Activated CD4-positive, alpha-beta memory T cell treated with anti-CD3 and anti-CD28 coated beads for 36 hours (primary cell): ENCODE results near the gene ZNF598. TPM values are rescaled to one million over a fixed set of nuclear protein-coding genes. Genes with fewer than 3 reads are reported as not detected.
"Not testable (repeated sequence)": the region's sequence is repeated elsewhere in the genome, so short reads cannot be mapped to it uniquely, and the experiment has no call there.

ENCODE experiments used
- CTCF ChIA-PET: fragments of 350-600 bp; sonication (Branson Sonifier 250); formaldehyde crosslinking; loops from one replicate; lab custom pipeline; 2021; ENCODE audit warnings: antibody characterized with exemption, inconsistent platforms; lab: Charles Lee
- POLR2A ChIA-PET: fragments of 350-600 bp; sonication (Branson Sonifier 250); formaldehyde crosslinking; loops from one replicate; lab custom pipeline; 2021; ENCODE audit warnings: antibody characterized with exemption; lab: Charles Lee
- DNase-seq: peaks from one replicate; pipeline ENCODE4 v3.0.0-alpha.2; 2020
- H3K27ac Mint-ChIP-seq: one replicate; pipeline ENCODE4 v1.8.0; 2021; ENCODE audit warnings: mixed read lengths
- H3K27me3 Mint-ChIP-seq: one replicate; pipeline ENCODE4 v1.8.0; 2021; ENCODE audit warnings: mixed read lengths
- H3K36me3 Mint-ChIP-seq: one replicate; pipeline ENCODE4 v1.8.0; 2021; ENCODE audit warnings: mixed read lengths
- H3K4me1 Mint-ChIP-seq: one replicate; pipeline ENCODE4 v1.8.0; 2021; ENCODE audit warnings: low read depth, mixed read lengths
- H3K4me3 Mint-ChIP-seq: one replicate; pipeline ENCODE4 v1.8.0; 2021; ENCODE audit warnings: mild to moderate bottlenecking, mixed read lengths
- H3K9me3 Mint-ChIP-seq: one replicate; pipeline ENCODE4 v1.8.0; 2021; ENCODE audit warnings: mixed read lengths
- intact Hi-C: fragments of 100-400 bp; cut with micrococcal nuclease; formaldehyde crosslinking; loops from one replicate; pipeline ENCODE4 v1.15.1; 2023
- total RNA-seq, 2 experiments: library from RNA; stranded (reverse); gene quantifications; one replicate each; pipeline ENCODE4 v1.2.3, GENCODE V29; 2021

The ZNF598 gene
- total RNA-seq, 2 experiments from 2014 or later: 67.2 to 67.6 TPM

DNA sequence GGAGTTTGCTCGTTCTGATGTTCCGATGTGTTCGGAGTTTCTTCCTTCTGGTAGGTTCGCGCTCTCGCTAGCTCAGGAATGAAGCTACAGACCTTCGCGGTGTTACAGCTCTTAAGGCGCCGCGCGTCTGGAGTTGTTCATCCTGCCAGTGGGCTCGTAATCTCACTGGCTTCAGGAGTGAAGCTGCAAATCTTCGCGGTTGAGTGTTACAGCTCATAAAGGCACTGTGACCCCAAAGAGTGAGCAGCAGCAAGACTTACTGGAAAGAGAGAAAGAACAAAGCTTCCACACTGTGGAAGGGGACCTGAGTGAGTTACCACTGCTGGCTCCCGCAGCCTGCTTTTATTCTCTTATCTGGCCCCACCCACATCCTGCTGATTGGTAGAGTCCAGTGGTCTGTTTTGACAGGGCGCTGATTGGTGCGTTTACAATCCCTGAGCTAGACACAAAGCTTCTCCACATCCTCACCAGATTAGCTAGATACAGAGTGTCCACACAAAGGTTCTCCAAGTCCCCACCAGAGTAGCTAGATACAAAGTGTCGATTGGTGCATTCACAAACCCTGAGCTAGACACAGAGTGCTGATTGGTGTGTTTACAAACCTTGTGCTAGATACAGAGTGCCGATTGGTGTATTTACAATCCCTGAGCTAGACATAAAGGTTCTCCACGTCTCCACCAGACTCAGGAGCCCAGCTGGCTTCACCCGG is 52.0 kb downstream of the ZNF598 start:
- H3K27me3 Mint-ChIP-seq, DNase-seq, intact Hi-C loops, H3K27ac Mint-ChIP-seq, CTCF ChIA-PET, H3K9me3 Mint-ChIP-seq, H3K4me3 Mint-ChIP-seq: not testable (repeated sequence)
- Mint-ChIP-seq H3K4me1 (peaks cover 29% of the 10 kb centered on the region), H3K36me3 (peaks cover 21% of the 10 kb centered on the region)
- POLR2A ChIA-PET: interaction anchor here (0.7 to 0.8 kb wide), 2 partner anchors 11 to 175 kb away, joined by 3 to 4 read pairs; partner anchors contain the start of genes NUBP2 and SPSB3

DNA sequence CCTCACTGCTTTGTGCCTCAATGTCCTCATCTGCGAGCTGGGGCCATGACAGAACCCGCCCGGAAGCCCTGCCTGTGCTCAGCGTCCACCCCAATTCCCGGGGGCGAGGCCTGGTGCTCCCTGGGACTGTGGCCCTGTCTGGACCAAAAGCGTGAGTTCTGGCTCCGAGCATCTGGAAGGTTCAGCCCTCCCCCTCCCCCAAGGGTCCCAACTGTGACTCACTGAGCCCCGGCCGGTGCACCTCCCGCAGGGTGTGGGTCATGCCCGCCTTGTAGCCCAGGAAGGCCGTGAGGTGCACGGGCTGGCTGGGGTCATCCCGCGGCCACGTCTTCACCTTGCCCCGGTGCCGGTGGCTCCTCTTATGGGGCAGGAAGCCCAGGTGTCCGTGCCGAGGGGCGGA is 55.9 kb downstream of the ZNF598 start:
- intact Hi-C loops: no loop called here
- no peak overlapping the region for H3K27ac Mint-ChIP-seq
- H3K9me3 Mint-ChIP-seq: no peaks in the 10 kb centered on the region
- H3K36me3 Mint-ChIP-seq: no peaks in the 10 kb centered on the region
- H3K27me3 Mint-ChIP-seq: peaks cover 1% of the 10 kb centered on the region
- H3K4me3 Mint-ChIP-seq: no peak overlapping the region
- H3K4me1 Mint-ChIP-seq: peaks cover 3% of the 10 kb centered on the region
- POLR2A ChIA-PET: interaction anchor here (3.6 kb wide), 1 partner anchor 11 kb away, joined by 12 read pairs; the partner anchor contains the start of gene RPS2
- CTCF ChIA-PET: no interaction called here
- DNase-seq: no peak

DNA sequence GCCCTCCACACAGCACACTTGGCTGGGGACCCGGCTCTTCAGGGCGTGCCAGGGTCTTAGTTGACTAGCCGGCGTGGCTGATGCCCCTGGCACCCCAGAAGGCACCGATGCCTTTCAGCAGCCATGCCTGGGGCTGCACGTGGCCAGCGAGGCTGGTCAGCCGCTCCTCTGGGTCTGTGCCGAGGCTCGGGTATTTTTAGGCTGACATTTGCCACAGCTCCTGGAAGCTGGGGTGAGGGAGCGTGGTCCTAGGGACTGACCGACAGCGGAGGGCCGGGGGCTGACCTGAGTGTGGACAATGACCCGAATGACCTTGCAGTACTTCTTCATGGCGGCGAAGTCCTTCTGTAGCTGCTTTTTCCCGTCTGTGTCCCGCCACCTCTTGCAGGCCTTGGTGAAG is 59.1 kb downstream of the ZNF598 start:
- CTCF ChIA-PET: no interaction called here

DNA sequence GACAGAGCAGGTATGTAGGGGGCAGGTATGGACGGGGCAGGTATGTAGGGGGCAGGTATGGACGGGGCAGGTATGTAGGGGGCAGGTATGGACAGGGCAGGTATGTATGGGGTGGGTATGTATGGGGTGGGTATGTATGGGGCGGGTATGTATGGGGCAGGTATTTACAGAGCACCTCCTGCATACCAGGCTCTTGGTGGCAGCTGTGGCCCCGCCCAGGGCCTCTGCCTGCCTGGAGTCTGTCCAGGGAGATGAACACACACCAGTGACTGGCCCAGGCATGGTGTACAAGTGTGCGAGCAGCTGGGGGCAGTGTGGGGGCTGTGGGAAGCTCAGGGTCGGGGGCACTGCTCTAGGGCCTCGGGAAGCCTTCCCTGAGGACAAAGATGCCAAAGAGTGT is 59.6 kb downstream of the ZNF598 start:
- POLR2A ChIA-PET: interaction anchor here (3.6 kb wide), 1 partner anchor 15 kb away, joined by 12 read pairs; the partner anchor contains the start of gene RPS2

More for the DNA sequence above, 59.1 kb downstream of the ZNF598 start:
- no peaks in the 10 kb centered on the region for H3K27me3 Mint-ChIP-seq
- H3K9me3 Mint-ChIP-seq: no peaks in the 10 kb centered on the region
- intact Hi-C loops: no loop called here
- no peak for DNase-seq
- no peaks in the 10 kb centered on the region for H3K36me3 Mint-ChIP-seq
- POLR2A ChIA-PET: interaction anchor here (3.6 kb wide), 1 partner anchor 14 kb away, joined by 12 read pairs; the partner anchor contains the start of gene RPS2
- H3K27ac Mint-ChIP-seq: no peak overlapping the region
- peaks cover 3% of the 10 kb centered on the region for H3K4me1 Mint-ChIP-seq
- H3K4me3 Mint-ChIP-seq: no peak overlapping the region

DNA sequence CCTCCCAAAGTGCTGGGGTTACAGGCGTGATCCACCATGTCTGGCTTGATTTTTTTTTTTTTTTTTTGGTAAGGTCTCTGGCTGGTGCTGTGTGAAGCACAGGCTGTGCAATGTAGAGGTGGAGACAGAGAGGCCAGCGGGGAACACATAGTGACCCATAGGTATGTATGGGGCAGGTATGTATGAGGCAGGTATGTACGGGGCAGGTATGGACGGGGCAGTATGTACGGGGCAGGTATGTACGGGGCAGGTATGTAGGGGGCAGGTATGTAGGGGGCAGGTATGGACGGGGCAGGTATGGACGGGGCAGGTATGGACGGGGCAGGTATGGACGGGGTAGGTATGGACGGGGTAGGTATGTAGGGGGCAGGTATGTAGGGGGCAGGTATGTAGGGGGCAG is 60.1 kb downstream of the ZNF598 start:
- H3K27ac Mint-ChIP-seq: no peak overlapping the region
- ChIA-PET POLR2A (no interaction called here), CTCF (no interaction called here)
- H3K36me3 Mint-ChIP-seq: no peaks in the 10 kb centered on the region
- H3K4me3 Mint-ChIP-seq: no peak overlapping the region
- DNase-seq: no peak
- no peaks in the 10 kb centered on the region for H3K27me3 Mint-ChIP-seq
- peaks cover 6% of the 10 kb centered on the region for H3K4me1 Mint-ChIP-seq
- intact Hi-C loops: no loop called here
- H3K9me3 Mint-ChIP-seq: no peaks in the 10 kb centered on the region

More for the DNA sequence above, 59.6 kb downstream of the ZNF598 start:
- Mint-ChIP-seq H3K4me3 (no peak overlapping the region), H3K36me3 (no peaks in the 10 kb centered on the region), H3K9me3 (no peaks in the 10 kb centered on the region), H3K27me3 (no peaks in the 10 kb centered on the region), H3K27ac (no peak overlapping the region), H3K4me1 (peaks cover 3% of the 10 kb centered on the region)
- CTCF ChIA-PET: no interaction called here
- DNase-seq: no peak
- intact Hi-C loops: no loop called here

Other genes starting within 250 kb of the ZNF598 start
- gene NME3, start 238.3 kb downstream of the ZNF598 start, total RNA-seq: 10 to 100 TPM; 53.0 to 53.1 TPM
- gene EME2, start 237.0 kb downstream of the ZNF598 start, total RNA-seq: 10 to 100 TPM; 11.9 to 15.3 TPM
- gene MRPS34, start 236.7 kb downstream of the ZNF598 start, total RNA-seq: 100 to 1,000 TPM; 151 to 152 TPM
- gene SPSB3, start 227.2 kb downstream of the ZNF598 start, total RNA-seq: 10 to 100 TPM; 21.2 to 21.8 TPM
- gene NUBP2, start 226.9 kb downstream of the ZNF598 start, total RNA-seq: 10 to 100 TPM; 45.9 to 48.0 TPM
- not detected for gene IGFALS, start 216.1 kb downstream of the ZNF598 start, total RNA-seq
- gene HAGH, start 183.0 kb downstream of the ZNF598 start, total RNA-seq: 10 to 100 TPM; 45.1 to 46.2 TPM
- 1 to 10 TPM; 8.5 to 8.8 TPM for gene FAHD1, start 182.6 kb downstream of the ZNF598 start, total RNA-seq
- gene MEIOB, start 137.7 kb downstream of the ZNF598 start, total RNA-seq: not detected
- gene HS3ST6, start 91.4 kb downstream of the ZNF598 start, total RNA-seq: not detected
- 10 to 100 TPM; 20.7 to 23.6 TPM for gene MSRB1, start 66.6 kb downstream of the ZNF598 start, total RNA-seq
- not detected for gene RPL3L, start 55.1 kb downstream of the ZNF598 start, total RNA-seq
- gene NDUFB10, start 50.3 kb downstream of the ZNF598 start, total RNA-seq: 100 to 1,000 TPM; 122 to 125 TPM
- 1,000 to 10,000 TPM; 5,123 to 5,136 TPM for gene RPS2, start 45.0 kb downstream of the ZNF598 start, total RNA-seq
- gene RNF151, start 43.0 kb downstream of the ZNF598 start, total RNA-seq: not detected
- gene TBL3, start 37.8 kb downstream of the ZNF598 start, total RNA-seq: 10 to 100 TPM; 45.7 to 47.3 TPM
- gene NOXO1, start 28.4 kb downstream of the ZNF598 start, total RNA-seq: not detected
- gene GFER, start 25.6 kb downstream of the ZNF598 start, total RNA-seq: 10 to 100 TPM; 34.4 to 37.5 TPM
- 10 to 100 TPM; 11.9 to 12.4 TPM for gene SYNGR3, start 19.9 kb downstream of the ZNF598 start, total RNA-seq
- 1 to 10 TPM; 1.3 to 2.0 TPM for gene NPW, start 10.0 kb upstream of the ZNF598 start, total RNA-seq
- 1 to 10 TPM; 1.1 to 1.4 TPM for gene NHERF2, start 17.1 kb upstream of the ZNF598 start, total RNA-seq
- 10 to 100 TPM; 24.3 to 26.2 TPM for gene NTHL1, start 38.0 kb upstream of the ZNF598 start, total RNA-seq
- 10 to 100 TPM; 56.6 to 63.9 TPM for gene TSC2, start 38.2 kb upstream of the ZNF598 start, total RNA-seq
- gene PKD1, start 126.1 kb upstream of the ZNF598 start, total RNA-seq: 10 to 100 TPM; 56.7 to 59.4 TPM
- gene RAB26, start 138.8 kb upstream of the ZNF598 start, total RNA-seq: under 1 TPM in 1 of 2 experiments, not detected in 1; 0.33 TPM
- 10 to 100 TPM; 77.1 to 80.3 TPM for gene TRAF7, start 146.0 kb upstream of the ZNF598 start, total RNA-seq
- gene CASKIN1, start 186.8 kb upstream of the ZNF598 start, total RNA-seq: under 1 TPM; 0.36 to 0.83 TPM
- gene MLST8, start 195.6 kb upstream of the ZNF598 start, total RNA-seq: 10 to 100 TPM; 49.7 to 50.4 TPM
- 1 to 10 TPM; 5.7 to 8.5 TPM for gene BRICD5, start 201.0 kb upstream of the ZNF598 start, total RNA-seq
- 10 to 100 TPM; 19.3 to 19.5 TPM for gene PGP, start 205.0 kb upstream of the ZNF598 start, total RNA-seq
- gene E4F1, start 213.8 kb upstream of the ZNF598 start, total RNA-seq: 10 to 100 TPM; 19.3 to 19.6 TPM
- under 1 TPM; 0.63 to 0.67 TPM for gene DNASE1L2, start 226.6 kb upstream of the ZNF598 start, total RNA-seq
- 10 to 100 TPM; 50.7 to 52.5 TPM for gene ECI1, start 241.8 kb upstream of the ZNF598 start, total RNA-seq